Amniotic stem cell (primary cell): Measurements from ENCODE around the gene PI16.
"Not testable (repeated sequence)": the region's sequence is repeated elsewhere in the genome, so short reads cannot be mapped to it uniquely, and the experiment has no call there.

Experiments used
- DNase-seq: peaks from one replicate; lab custom pipeline; 2025; lab: John Stamatoyannopoulos, UW

PI16 gene

DNA sequence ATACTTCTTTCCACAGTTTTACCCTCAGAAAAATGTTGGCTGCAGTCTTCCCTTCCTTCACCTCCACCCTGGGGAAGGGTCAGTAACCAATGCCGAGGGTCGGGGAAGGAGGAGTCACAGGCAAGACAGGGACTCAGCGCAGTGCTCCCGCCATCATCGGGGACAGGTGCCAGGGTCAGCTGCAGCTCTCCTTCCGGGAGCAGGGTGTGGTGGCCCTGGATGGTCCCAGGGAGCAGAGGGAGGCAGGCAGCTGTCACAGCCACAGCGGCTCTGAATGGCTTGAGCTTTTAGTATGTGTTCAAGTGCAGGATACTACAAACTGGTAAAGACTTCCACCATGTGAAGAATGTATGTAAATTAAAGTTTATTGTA is 26.0 kb upstream of the PI16 start:
- no peak for DNase-seq

DNA sequence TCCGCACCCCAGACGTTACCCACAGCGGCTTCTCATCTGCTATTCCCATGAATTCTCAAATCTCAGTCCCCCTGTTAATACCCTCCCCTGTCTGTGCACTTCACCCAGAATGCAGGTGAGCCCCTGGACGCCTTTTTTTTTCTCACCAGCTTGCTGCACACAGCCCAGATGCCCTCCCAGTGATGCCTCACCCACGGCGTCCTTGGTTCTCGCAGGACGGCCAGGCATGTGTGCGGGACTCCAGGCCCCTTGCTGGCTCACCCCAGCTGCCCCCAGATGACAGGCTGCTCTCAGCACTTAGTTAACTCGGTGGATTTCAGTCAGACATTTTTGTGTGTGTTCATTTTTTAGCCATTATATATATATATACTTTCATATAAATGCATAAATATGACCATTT is 25.4 kb upstream of the PI16 start:
- no peak for DNase-seq

DNA sequence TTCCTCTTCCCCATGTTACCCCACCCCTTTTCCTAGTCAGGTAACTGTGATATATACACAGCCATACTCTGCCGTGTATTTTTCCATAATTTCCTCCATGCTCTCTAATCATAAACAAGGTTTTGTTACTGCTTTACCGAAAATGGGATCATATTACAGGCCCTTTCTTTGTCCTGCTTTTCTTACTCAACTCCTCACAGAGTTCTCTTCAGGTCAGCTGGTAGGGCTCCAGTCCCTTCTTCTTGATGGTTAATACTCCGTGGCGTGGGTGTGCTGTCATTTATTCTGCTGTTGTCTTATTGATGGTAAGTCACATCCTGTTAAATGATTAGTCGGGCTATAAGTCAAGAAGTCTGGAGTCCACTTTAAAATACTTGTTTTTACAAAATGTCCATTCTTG is 24.9 kb upstream of the PI16 start:
- DNase-seq, result no peak

DNA sequence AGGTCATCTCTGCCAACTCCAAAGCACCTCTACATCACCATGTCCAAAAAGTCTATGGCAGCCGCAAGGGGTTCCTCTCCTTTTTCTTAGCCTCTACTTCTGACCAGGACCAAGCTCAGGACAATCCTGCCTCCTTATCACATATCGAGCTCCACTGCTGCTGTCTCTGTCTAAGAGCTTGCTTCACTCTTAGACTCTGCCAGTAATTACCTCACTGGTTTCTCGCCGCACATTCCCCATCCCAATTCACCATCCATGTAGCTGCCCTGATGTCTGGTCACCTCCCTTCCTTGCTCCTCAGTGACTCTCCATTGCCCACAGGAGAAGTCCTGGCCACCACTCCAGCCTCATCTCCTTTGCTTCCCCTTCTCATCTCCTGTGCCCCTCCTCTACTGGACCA is 24.1 kb upstream of the PI16 start:
- DNase-seq, result no peak

DNA sequence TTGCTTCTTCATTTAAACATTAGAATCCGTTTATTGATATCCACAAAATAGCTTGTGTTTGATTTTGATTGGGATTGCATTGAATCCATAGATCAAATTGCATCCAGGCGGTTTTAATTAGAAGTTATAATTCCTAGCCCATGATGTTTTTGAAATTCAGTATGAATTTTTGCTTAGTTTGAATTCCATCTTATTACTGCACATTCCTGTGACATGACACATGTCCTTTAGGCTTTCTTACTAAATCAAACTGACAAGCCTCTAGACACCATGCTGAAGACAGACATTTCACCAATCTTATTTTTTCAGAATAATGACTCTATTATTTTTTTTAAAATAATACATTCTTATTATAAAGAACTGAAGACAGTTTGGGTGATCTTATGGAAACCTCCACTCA is 21.4 kb upstream of the PI16 start:
- DNase-seq, result no peak

DNA sequence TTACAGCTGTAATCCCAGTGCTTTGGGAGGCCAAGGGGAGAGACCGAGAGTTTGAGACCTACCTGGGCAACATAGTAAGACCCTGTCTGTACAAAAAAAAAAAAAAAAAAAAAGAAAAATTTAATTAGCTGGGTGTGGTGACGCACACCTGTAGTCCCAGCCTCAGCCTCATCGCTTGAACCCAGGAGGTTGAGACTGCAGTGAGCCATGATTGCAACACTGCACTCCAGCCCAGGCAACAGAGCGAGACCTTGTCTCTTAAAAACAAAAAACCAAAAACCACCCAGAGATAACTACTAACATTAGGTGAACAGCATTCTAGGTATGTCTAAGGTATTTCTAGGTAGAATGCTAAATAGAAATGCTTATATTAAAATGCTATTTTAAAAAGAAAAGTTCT is 21.0 kb upstream of the PI16 start:
- DNase-seq, result no peak

DNA sequence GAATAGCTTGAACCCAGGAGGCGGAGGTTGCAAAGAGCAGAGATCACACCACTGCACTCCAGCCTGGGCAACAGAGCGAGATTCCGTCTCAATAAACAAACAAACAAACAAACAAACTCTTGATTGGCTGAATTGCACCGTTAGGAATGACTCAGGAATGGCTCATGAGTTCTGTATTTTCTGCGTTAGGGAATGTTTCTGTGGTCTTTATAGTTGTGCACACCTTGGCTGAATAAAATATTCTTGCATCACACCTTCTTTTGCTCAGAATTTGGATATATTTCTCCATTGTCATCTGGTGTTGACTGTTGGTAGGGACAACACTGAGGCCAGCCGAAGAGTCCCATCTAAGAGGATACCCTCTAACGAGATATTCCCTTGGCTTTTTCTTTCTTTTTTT is 19.6 kb upstream of the PI16 start:
- DNase-seq, result no peak

DNA sequence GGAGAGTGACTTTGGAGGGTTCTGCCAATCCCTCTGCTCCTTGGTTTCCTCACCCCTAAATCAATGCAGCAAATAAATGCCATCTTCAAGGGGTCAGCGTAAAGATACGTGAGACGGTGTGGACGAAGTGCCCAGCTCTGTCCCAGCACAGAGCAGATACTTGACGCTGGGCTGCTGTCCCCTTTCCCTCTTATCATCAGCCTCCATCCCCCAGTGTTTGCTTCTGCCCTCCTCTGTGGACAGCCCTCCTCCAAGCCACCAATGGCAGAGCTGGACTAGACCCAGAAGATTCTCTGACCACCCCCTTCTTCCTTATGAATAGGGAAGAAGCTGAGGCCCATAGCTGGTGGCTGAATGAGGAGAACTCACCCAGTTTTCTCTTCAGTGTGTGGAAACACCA is 17.7 kb upstream of the PI16 start:
- no peak for DNase-seq

DNA sequence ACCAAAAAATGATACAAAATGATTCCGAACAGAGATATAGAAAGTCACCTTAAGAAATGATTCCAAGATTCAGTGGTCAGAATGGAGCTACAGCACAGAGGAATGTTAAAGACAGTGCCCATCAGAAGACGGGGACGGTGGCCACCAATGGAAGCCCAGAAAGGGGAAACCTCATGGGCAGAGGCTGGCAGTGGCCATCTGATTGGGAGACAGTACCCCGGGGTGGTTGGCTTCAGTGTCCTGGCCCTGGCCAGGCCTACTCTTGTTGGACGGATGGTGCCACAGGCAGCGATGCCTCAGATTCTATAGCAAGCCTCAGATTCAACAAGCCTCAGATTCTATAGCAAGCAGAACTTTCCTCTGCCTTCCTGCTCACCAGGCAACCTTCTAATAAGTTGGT is 16.6 kb upstream of the PI16 start:
- no peak for DNase-seq

DNA sequence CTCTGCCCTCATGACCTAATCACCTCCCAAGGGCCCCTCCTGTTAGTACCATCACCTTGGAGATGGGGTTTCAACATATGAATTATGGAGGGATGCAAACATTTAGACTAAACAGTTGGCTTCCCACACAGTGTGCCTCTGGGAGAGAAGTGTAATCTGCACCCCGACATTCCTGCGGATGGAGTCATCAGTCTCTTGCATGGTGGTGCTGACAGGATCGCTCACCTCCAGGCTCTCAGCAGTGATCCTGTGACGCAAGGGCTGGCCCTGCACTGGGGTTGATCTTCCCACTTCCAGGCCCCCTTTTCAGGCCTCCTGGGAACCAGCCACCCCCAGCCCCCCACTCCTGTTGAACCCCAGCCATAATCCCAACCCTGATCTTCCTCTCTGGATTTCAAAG is 16.0 kb upstream of the PI16 start:
- no peak for DNase-seq

DNA sequence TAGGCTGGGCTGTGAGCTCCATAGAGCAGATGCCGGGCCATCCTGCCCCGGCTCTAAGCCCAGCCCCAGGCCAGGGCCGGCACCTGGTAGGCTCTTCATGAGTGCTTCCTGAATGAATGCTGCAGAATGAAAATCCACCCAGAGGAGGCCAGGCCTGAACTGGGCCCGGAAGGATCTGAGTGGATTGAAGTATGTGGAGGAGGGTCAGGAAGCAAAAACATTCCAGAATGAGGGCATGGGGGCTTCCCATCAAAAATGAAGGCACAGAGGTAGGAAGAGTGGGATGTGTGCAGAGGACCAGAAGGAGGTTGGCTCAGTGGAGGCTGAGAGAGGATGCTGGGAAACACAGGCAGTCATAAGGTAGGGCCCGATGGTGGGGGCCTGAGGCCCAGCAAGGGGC is 15.5 kb upstream of the PI16 start:
- not testable (repeated sequence) for DNase-seq

DNA sequence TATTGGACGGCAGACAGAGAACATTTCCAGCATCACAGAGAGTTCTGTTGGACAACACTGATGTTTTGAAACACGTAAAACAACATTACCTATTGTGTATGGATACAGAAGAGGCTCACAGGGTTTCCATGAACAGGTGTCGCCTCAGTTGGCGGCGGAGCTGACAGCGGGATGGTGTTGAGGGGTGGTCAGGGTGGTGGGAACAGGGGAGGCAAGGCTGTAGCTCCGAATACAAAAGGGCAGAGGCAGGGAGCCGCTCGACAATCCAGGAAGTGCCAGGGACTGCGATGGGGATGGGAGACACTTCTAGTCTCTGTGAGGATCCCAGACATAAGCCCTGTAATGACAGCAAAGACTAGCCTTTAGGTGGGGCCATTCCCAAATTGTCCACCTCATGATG is 14.5 kb upstream of the PI16 start:
- no peak for DNase-seq

DNA sequence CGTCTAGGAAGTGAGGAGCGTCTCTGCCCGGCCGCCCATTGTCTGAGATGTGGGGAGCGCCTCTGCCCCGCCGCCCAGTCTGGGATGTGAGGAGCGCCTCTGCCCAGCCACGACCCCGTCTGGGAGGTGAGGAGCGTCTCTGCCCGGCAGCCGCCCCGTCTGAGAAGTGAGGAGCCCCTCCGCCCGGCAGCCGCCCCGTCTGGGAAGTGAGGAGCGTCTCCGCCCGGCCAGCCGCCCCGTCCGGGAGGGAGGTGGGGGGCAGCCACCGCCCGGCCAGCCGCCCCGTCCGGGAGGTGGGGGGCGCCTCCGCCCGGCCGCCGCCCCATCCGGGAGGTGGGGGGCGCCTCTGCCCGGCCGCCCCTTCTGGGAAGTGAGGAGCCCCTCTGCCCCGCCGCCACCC is 13.0 kb upstream of the PI16 start:
- not testable (repeated sequence) for DNase-seq

DNA sequence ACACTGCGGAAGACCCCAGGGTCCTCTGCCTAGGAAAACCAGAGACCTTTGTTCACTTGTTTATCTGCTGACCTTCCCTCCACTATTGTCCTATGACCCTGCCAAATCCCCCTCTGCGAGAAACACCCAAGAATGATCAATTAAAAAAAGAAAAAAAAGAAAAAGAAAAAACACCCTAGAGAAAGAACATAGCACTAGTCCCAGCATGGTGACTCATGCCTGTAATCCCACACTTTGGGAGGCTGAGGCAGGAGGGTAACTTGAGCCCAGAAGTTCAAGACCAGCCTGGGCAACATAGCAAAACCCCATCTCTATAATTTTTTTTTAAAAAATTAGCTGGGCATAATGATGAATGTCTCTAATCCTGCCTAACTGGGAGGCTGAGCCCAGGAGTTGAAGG is 12.2 kb upstream of the PI16 start:
- DNase-seq, result not testable (repeated sequence)

DNA sequence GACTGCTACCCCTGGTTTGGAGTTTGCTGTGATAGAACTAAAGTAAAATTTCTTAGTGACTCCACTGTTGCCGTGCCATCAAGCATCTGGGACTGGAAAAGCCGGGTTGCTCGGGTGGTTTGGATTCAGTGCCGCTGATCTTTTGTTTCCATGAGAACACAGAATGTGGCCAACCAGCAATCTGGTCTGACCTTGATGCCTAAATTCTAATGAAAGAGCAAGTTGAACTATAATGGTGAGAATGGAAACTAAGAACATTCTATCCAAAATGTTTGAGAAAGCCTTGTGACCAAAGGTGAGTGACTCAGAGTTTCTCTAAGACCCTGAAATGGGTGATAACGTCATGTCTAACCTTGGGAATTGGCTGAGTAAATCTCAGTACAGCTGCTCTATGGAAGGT is 9.9 kb upstream of the PI16 start:
- no peak for DNase-seq

DNA sequence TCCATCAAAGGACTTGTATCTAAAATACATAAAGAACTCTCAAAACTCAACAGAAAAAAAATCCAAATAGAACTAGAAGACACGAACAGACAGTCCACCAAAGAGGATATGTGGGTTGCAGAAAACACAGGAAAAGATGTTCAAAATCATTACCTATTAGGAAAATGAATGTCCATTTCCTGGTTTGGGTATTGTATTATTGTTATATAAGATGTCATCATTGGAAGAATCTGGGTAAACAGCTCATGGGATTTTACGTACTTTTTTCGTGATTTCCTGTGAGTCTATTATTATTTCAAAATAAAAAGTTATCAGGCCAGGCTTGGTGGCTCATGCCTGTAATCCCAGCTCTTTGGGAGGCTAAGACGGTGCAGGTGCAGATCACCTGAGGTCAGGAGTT is 9.2 kb upstream of the PI16 start:
- no peak for DNase-seq

DNA sequence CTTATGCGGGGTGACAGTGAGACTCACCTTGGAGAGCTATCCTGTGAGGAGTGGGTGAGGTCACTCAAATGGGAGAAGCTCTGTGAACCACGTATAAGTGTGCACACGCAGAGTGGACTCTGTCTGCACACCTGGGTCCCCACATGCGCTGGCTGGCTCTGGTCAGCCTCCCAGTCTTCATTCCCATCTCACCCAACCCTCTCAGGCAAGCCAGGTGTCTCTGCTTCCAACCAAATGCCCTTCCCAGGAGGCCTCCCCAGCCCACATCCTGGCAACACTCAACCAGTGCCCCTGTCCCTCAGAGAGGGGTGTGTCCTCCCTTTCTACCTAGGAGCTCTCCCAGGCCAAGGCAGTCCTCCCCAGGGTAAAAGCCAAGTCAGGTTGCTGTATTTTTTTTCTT is 8.0 kb upstream of the PI16 start:
- no peak for DNase-seq

DNA sequence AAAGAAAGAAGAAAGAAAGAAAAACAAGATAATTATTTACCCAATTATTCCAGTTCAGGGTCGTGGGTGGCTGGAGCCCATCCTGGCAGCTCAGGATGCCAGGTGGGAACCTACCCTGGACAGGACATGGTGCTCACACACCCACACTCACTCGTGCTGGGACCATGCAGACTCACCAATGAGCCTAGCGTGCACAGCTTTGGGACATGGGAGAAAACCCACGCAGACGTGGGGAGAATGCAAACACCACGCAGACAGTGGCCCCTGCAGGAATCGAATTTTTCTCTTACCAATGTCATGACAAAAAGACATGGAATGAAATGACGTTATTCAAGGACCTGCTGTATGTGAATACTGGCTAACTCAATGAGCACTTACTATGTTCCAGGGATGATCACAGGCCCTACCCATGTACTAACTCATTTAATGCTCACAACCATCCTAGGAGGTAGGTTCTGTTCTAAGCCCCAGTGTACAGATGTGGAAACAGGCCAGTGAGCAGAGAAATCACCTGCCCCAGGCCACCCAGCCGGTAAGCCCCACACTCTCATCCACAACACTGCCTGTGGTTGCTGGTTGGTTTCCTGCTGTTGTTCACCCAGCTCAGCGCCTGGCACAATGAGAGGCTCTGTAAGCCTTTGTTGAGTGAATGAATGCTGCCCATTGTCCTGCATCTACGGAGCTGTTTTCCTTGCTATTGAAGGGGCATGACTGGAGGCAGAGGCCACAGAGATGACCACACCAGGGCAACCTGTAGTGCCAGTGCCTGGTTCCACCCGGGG is 6.8 kb upstream of the PI16 start:
- DNase-seq, result no peak

DNA sequence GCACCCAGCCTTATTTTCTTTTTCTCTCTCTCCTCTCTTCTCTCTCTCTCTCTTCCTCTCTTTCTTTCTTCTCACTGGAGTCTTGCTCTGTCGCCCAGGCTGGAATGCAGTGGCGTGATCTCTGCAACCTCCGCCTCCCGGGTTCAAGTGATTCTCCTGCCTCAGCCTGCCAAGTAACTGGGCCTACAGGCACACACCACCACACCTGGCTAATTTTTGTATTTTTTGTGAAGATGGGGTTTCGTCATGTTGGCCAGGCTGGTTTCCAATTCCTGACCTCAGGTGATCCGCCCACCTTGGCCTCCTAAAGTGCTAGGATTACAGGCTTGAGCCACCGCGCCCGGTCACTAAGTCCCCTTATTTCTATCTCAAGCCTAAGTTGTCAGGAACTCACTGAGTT is 5.5 kb upstream of the PI16 start:
- DNase-seq, result not testable (repeated sequence)

DNA sequence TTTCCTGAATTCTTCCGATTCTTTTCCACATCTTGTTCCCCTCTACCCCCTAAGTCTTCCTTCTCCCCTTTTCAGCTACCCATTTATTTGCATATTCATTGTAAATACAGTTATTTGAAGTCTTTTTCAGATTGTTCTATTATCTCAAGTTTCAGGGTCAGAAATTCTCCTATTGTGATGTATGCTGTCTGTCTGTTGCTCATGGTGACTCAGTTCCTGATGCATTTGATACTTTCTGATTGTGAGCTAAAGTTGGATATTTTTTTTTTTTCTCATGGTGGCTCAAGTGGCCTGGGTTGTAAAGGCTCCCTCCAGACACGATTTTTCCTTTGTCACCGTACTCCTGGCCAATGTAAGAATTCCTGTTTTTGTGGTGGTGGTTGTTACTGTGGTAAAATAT is 4.9 kb upstream of the PI16 start:
- no peak for DNase-seq

DNA sequence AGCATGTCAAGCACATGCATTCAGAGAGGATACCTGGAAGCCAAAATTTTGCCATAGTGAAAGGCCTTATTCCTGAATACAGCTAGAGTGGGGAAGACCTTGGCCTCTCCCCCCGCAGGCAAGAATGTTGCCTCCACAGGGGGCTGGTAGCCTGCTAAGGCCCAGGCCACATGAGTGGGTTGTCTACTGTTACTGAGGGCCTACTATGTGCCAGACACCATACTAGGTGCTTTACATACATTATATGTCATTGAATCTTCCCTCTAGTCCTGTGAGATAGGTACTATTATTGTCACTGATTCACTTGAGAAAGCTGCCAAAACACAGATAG is 642 bp upstream of the PI16 start:
- no peak for DNase-seq

DNA sequence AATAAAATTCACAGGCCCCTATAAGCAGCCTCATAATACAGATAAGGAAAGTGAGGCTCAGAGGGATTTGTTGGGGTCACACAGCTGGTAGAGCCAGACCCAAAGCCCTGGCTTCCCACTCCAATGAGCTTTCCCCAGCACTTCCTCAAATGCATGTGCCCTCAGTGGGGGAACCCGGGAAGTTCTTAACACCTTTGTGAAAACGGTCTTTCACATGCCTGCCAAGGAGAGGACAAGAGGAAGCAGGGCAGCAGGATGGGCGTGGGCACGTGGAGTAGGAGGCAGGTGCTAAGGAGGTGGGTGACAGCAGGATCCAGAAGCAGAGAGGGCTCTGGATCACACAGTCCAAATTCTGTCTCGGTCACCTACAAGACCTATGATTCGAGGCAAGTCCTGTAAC is 598 bp downstream of the PI16 start:
- no peak for DNase-seq

DNA sequence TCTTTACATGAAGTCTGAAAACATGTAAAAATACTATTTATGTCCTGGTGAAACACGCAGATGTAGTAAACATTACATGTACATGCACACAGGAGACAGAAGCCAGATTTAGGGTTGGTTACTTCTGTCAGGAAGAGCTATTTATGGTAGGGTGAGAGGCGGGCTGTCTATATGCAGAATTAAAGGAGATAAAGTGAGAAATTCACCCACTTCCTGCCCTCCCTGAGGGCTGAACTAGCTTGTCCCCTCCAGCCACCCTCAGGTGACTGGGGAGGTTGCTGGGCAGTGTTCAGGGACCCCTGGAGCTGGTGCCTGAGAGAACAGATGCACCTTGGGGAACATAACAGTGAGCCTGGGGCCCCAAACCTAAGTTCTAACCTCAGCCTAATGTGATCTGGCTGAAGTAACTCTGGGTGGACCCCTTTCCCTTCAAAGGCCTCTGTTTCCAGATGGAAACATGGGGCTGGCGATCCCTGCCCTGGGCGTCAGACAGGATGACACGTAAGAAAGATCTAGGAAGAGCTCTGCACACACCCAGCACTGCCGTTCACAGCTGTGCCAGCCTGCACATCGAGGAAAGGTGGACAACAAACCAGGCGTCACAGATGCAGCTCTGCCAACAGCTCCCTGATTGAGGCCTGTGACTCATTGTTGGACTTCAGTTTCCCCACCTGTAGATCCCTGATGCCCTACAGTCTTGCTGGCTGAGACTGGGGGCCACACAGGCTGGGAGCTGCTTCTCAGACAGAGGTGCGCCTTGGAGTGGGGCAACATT is 1.3 kb downstream of the PI16 start:
- DNase-seq, result no peak

DNA sequence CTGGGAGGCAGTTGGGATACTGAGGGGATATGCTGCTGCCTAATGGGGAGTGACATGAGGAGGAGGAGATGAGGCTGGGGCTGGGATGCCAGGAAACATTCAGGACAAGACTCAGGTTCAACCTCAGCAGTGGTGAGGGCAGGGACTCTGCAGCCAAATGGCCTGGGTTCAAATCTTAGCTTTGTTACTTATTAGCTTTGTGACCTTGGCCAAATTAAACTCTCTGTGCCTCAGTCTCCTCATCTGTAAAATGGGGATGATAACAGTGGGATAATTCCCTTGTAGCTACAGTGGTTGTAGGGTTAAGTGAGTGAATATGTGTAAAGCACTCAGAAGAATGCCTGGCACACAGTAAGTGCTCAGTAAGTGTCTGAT is 1.9 kb downstream of the PI16 start:
- DNase-seq, result no peak
